Measurements from ENCODE around the gene ELMO1. TPM values are rescaled to one million over a fixed set of nuclear protein-coding genes. Genes with fewer than 3 reads are reported as not detected.
A peak's percentile ranks its signal among the peaks of the same experiment; 100 is the strongest.

The ELMO1 gene
- total and polyA plus RNA-seq, 2 experiments from 2014 or later: 6.5 to 24.9 TPM

- TF ChIP-seq ZNF462 (CRISPR knock-in tag; IDR thresholded peaks at IDR 0.05): no peak
- TF ChIP-seq NANOG (IDR thresholded peaks at IDR 0.05; ENCODE audit: borderline replicate concordance): no peak
Observed at GRCh38 chr7:36855330-36855729, 593.3 kb downstream of the ELMO1 start (continued).

GRCh38 chr7:36854652-36855051 lies 594.0 kb downstream of the ELMO1 start:
- Histone ChIP-seq H2AFZ (no peak overlapping the region), H3F3A (replicated peaks; ENCODE audit: low read depth) (no peaks in the 10 kb centered on the region), H3K27ac (ENCODE audit: low read depth) (no peak overlapping the region), H3K79me2 (replicated peaks; ENCODE audit: insufficient read depth) (no peaks in the 10 kb centered on the region), H3K4me2 (no peak overlapping the region), H3K36me3 (ENCODE audit: insufficient read depth) (no peaks in the 10 kb centered on the region), H3K4me3 (no peak overlapping the region), H3K4me1 (ENCODE audit: insufficient read depth) (no peaks in the 10 kb centered on the region), H3K27me3 (ENCODE audit: insufficient read depth) (no peaks in the 10 kb centered on the region), H3K9me2 (ENCODE audit: insufficient read depth) (no peaks in the 10 kb centered on the region), H4K20me1 (replicated peaks; ENCODE audit: insufficient read depth) (no peaks in the 10 kb centered on the region)
- DNase-seq (ENCODE audit: low spot score): no peak
- Mint-ChIP-seq H3K4me1 (peaks cover 11% of the 10 kb centered on the region; the same call in 2 of the 3 replicates), H3K27me3 (ENCODE audit: insufficient read depth, low read depth, poor library complexity) (no peaks in the 10 kb centered on the region), H3K27ac (peak overlapping the region; percentile 5; the same call in 1 of the 2 replicates), H3K36me3 (ENCODE audit: low read depth) (peaks cover 5% of the 10 kb centered on the region; the same call in 1 of the 3 replicates), H3K4me3 (no peak overlapping the region), H3K9me3 (no peaks in the 10 kb centered on the region)
- ATAC-seq: no peak
- no peak for TF ChIP-seq POLR2AphosphoS5 (IDR thresholded peaks at IDR 0.05; ENCODE audit: low read depth)
- TF ChIP-seq NANOG (IDR thresholded peaks at IDR 0.05; ENCODE audit: borderline replicate concordance): no peak
- TF ChIP-seq ZNF462 (CRISPR knock-in tag; IDR thresholded peaks at IDR 0.05): no peak
- TF ChIP-seq REST (IDR thresholded peaks at IDR 0.05; ENCODE audit: unreplicated experiment): no peak
- TF ChIP-seq JUNB (IDR thresholded peaks at IDR 0.05; ENCODE audit: unreplicated experiment): no peak

All from GM23338 (cell line).